Rectal smooth muscle tissue (tissue), 1 donor: ENCODE measurements around the gene KRTAP5-4.

ENCODE experiments used
- H3K27ac ChIP-seq: one replicate; pipeline ENCODE4 v1.7.0; 2013; ENCODE audit warnings: low read depth, low read length, inconsistent platforms
- H3K27me3 ChIP-seq: one replicate; pipeline ENCODE4 v1.7.0; 2013; ENCODE audit warnings: low read length; ENCODE audit not compliant: control insufficient read depth, insufficient read depth
- H3K36me3 ChIP-seq: one replicate; pipeline ENCODE4 v1.7.0; 2013; ENCODE audit warnings: low read length; ENCODE audit not compliant: control insufficient read depth, insufficient read depth
- H3K4me1 ChIP-seq: one replicate; pipeline ENCODE4 v1.7.0; 2013; ENCODE audit warnings: low read length; ENCODE audit not compliant: control insufficient read depth, insufficient read depth
- H3K4me3 ChIP-seq: one replicate; pipeline ENCODE4 v1.7.0; 2013; ENCODE audit warnings: low read length
- H3K9ac ChIP-seq: one replicate; pipeline ENCODE4 v1.7.0; 2013; ENCODE audit warnings: low read length

KRTAP5-4 gene

GRCh38 chr11:1660111-1660867 is 38.4 kb upstream of the KRTAP5-4 start:
- Histone ChIP-seq H3K27me3 (no peaks in the 10 kb centered on the region), H3K27ac (no peak overlapping the region), H3K4me1 (no peaks in the 10 kb centered on the region), H3K4me3 (no peak overlapping the region), H3K9ac (no peak overlapping the region), H3K36me3 (no peaks in the 10 kb centered on the region)

GRCh38 chr11:1659506-1659905 is 37.6 kb upstream of the KRTAP5-4 start:
- H3K36me3 ChIP-seq = no peaks in the 10 kb centered on the region
- H3K27me3 ChIP-seq = peaks cover 3% of the 10 kb centered on the region
- no peaks in the 10 kb centered on the region for H3K4me1 ChIP-seq
- H3K4me3 ChIP-seq = no peak overlapping the region
- H3K9ac ChIP-seq = no peak overlapping the region
- H3K27ac ChIP-seq = no peak overlapping the region

- H3K9ac ChIP-seq = no peak overlapping the region
- H3K27ac ChIP-seq = no peak overlapping the region
- no peak overlapping the region for H3K4me3 ChIP-seq
- H3K4me1 ChIP-seq = no peaks in the 10 kb centered on the region
- H3K27me3 ChIP-seq = peaks cover 9% of the 10 kb centered on the region
- H3K36me3 ChIP-seq = no peaks in the 10 kb centered on the region
These were observed 34.7 kb upstream of the KRTAP5-4 start for GRCh38 chr11:1656670-1657069.

- Histone ChIP-seq H3K27ac (no peak overlapping the region), H3K9ac (no peak overlapping the region), H3K27me3 (peaks cover 9% of the 10 kb centered on the region), H3K4me1 (no peaks in the 10 kb centered on the region), H3K36me3 (no peaks in the 10 kb centered on the region), H3K4me3 (no peak overlapping the region)
These were observed 34.1 kb upstream of the KRTAP5-4 start for GRCh38 chr11:1656061-1656441.

GRCh38 chr11:1655168-1656060 is 33.5 kb upstream of the KRTAP5-4 start:
- Histone ChIP-seq H3K36me3 (no peaks in the 10 kb centered on the region), H3K9ac (no peak overlapping the region), H3K27ac (no peak overlapping the region), H3K4me3 (no peak overlapping the region), H3K27me3 (peaks cover 9% of the 10 kb centered on the region), H3K4me1 (no peaks in the 10 kb centered on the region)

GRCh38 chr11:1654388-1655167 is 32.6 kb upstream of the KRTAP5-4 start:
- Histone ChIP-seq H3K4me1 (no peaks in the 10 kb centered on the region), H3K9ac (no peak overlapping the region), H3K4me3 (no peak overlapping the region), H3K27me3 (peaks cover 9% of the 10 kb centered on the region), H3K36me3 (no peaks in the 10 kb centered on the region), H3K27ac (no peak overlapping the region)

GRCh38 chr11:1653541-1654387 is 31.8 kb upstream of the KRTAP5-4 start:
- Histone ChIP-seq H3K27me3 (peaks cover 9% of the 10 kb centered on the region), H3K4me1 (no peaks in the 10 kb centered on the region), H3K36me3 (no peaks in the 10 kb centered on the region), H3K4me3 (no peak overlapping the region), H3K27ac (no peak overlapping the region), H3K9ac (no peak overlapping the region)

- no peak overlapping the region for H3K9ac ChIP-seq
- H3K27me3 ChIP-seq = peaks cover 9% of the 10 kb centered on the region
- H3K4me3 ChIP-seq = no peak overlapping the region
- H3K4me1 ChIP-seq = no peaks in the 10 kb centered on the region
- no peaks in the 10 kb centered on the region for H3K36me3 ChIP-seq
- no peak overlapping the region for H3K27ac ChIP-seq
These were observed 31.0 kb upstream of the KRTAP5-4 start for GRCh38 chr11:1652771-1653540.

- H3K4me1 ChIP-seq = no peaks in the 10 kb centered on the region
- H3K27ac ChIP-seq = no peak overlapping the region
- H3K9ac ChIP-seq = no peak overlapping the region
- H3K4me3 ChIP-seq = no peak overlapping the region
- peaks cover 9% of the 10 kb centered on the region for H3K27me3 ChIP-seq
- H3K36me3 ChIP-seq = no peaks in the 10 kb centered on the region
These were observed 30.5 kb upstream of the KRTAP5-4 start for GRCh38 chr11:1652442-1652770.

- Histone ChIP-seq H3K9ac (no peak overlapping the region), H3K27me3 (peaks cover 9% of the 10 kb centered on the region), H3K4me3 (no peak overlapping the region), H3K27ac (no peak overlapping the region), H3K36me3 (no peaks in the 10 kb centered on the region), H3K4me1 (no peaks in the 10 kb centered on the region)
These were observed 30.1 kb upstream of the KRTAP5-4 start for GRCh38 chr11:1652026-1652425.

GRCh38 chr11:1651411-1651980 is 29.6 kb upstream of the KRTAP5-4 start:
- Histone ChIP-seq H3K4me3 (no peak overlapping the region), H3K27me3 (peaks cover 9% of the 10 kb centered on the region), H3K36me3 (no peaks in the 10 kb centered on the region), H3K9ac (no peak overlapping the region), H3K4me1 (no peaks in the 10 kb centered on the region), H3K27ac (no peak overlapping the region)
